Upper lobe of left lung (tissue), 4 donors: ENCODE measurements around the gene CREB3L2.

Experiments
- EP300 ChIP-seq, 4 donors: sonication (generic); formaldehyde crosslinking; IDR thresholded peaks; one replicate each; pipeline ENCODE4 v1.5.1; 2017; ENCODE audit warnings: antibody characterized with exemption in 4 of 4, control low read depth in 2 of 4
- POLR2A ChIP-seq, 4 donors: fragments of 450-650 bp; IDR thresholded peaks; one replicate each; pipeline ENCODE4 v1.5.1; 2016 to 2017; ENCODE audit warnings: antibody characterized with exemption in 4 of 4, mild to moderate bottlenecking in 2 of 4
- POLR2AphosphoS5 ChIP-seq, 2 donors: sonication (generic); formaldehyde crosslinking; IDR thresholded peaks; one replicate each; pipeline ENCODE4 v1.5.1; 2017; ENCODE audit warnings: antibody characterized with exemption in 2 of 2
- TF ChIP-seq, protein P1 (sequence below), 6 experiments: fragments of 450-650 bp in 4 of 6; fragments of 200-600 bp in 2 of 6; sonication (generic) in 2 of 6; IDR thresholded peaks; one replicate each; pipeline ENCODE4 v1.5.1; 2016 to 2019; ENCODE audit warnings: antibody characterized with exemption in 6 of 6

DNA sequence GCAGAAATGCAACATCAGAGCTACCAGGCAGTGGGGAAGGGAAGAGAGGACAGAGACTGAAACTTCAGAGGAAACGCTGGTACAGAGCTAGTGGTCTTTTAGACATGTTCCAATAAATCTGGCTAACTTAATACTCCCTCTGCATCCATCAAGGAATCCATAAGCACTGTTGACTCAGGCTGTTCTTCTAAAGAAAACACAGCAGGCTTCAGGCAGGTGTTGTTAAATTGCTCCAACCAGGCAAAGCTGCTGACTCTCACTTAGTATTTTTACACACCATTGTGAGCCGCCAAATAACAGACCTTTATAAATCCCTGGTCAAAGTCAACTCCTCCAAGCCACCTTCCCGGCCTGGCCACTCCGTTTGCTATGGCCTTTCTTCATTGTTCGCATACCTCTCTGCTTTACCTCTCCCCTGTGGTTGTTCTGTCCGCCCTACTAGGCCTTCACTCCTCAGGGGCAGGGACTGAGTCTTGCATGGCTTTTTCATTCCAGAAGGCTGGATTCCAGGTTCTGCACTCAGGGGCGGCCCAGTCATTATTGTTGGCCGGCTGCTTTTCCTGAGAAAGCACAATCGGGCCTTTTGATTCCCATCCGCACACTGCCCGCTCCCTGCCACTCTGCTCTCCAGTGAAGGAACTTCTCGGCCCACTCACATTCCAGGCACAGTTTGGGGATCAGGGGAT is 18.4 kb downstream of the CREB3L2 start:
- TF ChIP-seq, protein P1, sequence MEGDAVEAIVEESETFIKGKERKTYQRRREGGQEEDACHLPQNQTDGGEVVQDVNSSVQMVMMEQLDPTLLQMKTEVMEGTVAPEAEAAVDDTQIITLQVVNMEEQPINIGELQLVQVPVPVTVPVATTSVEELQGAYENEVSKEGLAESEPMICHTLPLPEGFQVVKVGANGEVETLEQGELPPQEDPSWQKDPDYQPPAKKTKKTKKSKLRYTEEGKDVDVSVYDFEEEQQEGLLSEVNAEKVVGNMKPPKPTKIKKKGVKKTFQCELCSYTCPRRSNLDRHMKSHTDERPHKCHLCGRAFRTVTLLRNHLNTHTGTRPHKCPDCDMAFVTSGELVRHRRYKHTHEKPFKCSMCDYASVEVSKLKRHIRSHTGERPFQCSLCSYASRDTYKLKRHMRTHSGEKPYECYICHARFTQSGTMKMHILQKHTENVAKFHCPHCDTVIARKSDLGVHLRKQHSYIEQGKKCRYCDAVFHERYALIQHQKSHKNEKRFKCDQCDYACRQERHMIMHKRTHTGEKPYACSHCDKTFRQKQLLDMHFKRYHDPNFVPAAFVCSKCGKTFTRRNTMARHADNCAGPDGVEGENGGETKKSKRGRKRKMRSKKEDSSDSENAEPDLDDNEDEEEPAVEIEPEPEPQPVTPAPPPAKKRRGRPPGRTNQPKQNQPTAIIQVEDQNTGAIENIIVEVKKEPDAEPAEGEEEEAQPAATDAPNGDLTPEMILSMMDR (IDR thresholded peaks at IDR 0.05), result no peak
- TF ChIP-seq POLR2AphosphoS5 (IDR thresholded peaks at IDR 0.05) (no peak), POLR2A (IDR thresholded peaks at IDR 0.05) (no peak), EP300 (IDR thresholded peaks at IDR 0.05) (no peak)
